ENCODE measurements around the gene WEE1. TPM values are rescaled to one million over a fixed set of nuclear protein-coding genes. Genes with fewer than 3 reads are reported as not detected.

WEE1 gene
- total and polyA plus RNA-seq, 2 donors (not counting 3 experiments of a cell fraction or from before 2014, with no cell fraction given) = 19.2 to 42.8 TPM

DNA sequence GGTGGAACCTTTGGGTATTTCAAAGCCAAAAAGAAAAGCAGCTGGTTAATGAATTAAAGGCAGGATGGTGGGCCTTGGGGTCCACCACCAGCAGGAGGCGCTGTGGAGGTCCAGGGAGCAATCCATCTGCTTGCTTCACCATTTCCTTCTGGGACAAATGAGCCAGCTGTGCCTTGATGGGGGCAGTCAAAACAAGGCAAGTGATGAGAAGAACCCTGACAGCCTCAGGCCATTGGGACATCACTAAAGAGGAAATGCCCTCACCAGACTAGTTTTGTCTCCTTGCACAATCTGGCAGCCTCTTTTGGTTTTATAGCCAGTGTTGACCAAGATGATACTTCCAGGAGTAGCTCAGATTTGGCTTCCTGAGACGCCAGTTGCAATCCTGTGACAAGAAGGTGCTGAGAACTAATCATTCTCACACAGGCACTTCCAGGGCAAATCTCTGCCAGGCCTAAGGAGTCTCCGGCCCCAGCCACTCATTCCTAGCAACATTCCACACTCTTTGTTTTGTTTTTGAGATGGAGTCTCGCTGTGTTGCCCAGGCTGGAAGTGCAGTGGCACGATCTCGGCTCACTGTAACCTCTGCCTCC lies 38.2 kb upstream of the WEE1 start:
- H3K36me3 ChIP-seq (ENCODE audit: control insufficient read depth in 2 of 2, extremely low read depth in 1 of 2, insufficient read depth in 2 of 2, low read length in 2 of 2) = no peaks in the 10 kb centered on the region
- DNase-seq (ENCODE audit: low read depth, low spot score) (peak; percentile 66), FAIRE-seq (peak; percentile 85)
- no peak overlapping the region for H3K4me3 ChIP-seq (replicated peaks in 1 of 3; ENCODE audit: insufficient read depth in 1 of 3, low read depth in 1 of 3, low read length in 3 of 3)
- no TSS peak for BruUV-seq (replicated peaks)
- no peak overlapping the region for H3K27ac ChIP-seq (ENCODE audit: insufficient read depth, low read depth, low read length)
- H3K27me3 ChIP-seq (ENCODE audit: control insufficient read depth in 2 of 2, insufficient read depth in 2 of 2, low read length in 2 of 2) = no peaks in the 10 kb centered on the region
- POLR2A ChIA-PET = interaction anchor here (0.7 kb wide), 2 partner anchors 497 to 1952 kb away, joined by 3 to 6 read pairs; no protein-coding TSS in a partner anchor
- dilution Hi-C loops (cut with MboI; ENCODE audit: extremely low pct_ligation_motif_present, low sequenced_read_pairs) = no loop called here
- H3K9me3 ChIP-seq (replicated peaks; ENCODE audit: control insufficient read depth, insufficient read depth, low read length) = no peaks in the 10 kb centered on the region
- intact Hi-C loops (cut with micrococcal nuclease) = loop anchor here (1.0 to 2.0 kb wide), 3 partner anchors 18 to 78 kb away; partner anchors contain the start of gene WEE1
- peak overlapping the region; percentile 5 for H2AFZ ChIP-seq (ENCODE audit: low read depth, low read length)
- H3K9ac ChIP-seq (replicated peaks; ENCODE audit: extremely low read depth, insufficient read depth, low read length) = no peak overlapping the region
- H3K4me1 ChIP-seq (ENCODE audit: control insufficient read depth, extremely low read depth, insufficient read depth, low read length) = no peaks in the 10 kb centered on the region
- H4K20me1 ChIP-seq (replicated peaks; ENCODE audit: control insufficient read depth, extremely low read depth, insufficient read depth, low read length) = no peaks in the 10 kb centered on the region
- no peak overlapping the region for H3K4me2 ChIP-seq (ENCODE audit: insufficient read depth, low read length)
- TF ChIP-seq, protein P1, sequence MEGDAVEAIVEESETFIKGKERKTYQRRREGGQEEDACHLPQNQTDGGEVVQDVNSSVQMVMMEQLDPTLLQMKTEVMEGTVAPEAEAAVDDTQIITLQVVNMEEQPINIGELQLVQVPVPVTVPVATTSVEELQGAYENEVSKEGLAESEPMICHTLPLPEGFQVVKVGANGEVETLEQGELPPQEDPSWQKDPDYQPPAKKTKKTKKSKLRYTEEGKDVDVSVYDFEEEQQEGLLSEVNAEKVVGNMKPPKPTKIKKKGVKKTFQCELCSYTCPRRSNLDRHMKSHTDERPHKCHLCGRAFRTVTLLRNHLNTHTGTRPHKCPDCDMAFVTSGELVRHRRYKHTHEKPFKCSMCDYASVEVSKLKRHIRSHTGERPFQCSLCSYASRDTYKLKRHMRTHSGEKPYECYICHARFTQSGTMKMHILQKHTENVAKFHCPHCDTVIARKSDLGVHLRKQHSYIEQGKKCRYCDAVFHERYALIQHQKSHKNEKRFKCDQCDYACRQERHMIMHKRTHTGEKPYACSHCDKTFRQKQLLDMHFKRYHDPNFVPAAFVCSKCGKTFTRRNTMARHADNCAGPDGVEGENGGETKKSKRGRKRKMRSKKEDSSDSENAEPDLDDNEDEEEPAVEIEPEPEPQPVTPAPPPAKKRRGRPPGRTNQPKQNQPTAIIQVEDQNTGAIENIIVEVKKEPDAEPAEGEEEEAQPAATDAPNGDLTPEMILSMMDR (IDR thresholded peaks at IDR 0.05; ENCODE audit: extremely low read depth in 1 of 2, insufficient read depth in 1 of 2, low read depth in 1 of 2, low read length in 2 of 2) = peak; percentile 83 to 90
- no peak for TF ChIP-seq FOS (IDR thresholded peaks at IDR 0.05; ENCODE audit: borderline replicate concordance, insufficient read depth, low read length)
- CTCF ChIA-PET = interaction anchor here (0.6 to 3.0 kb wide), 32 partner anchors 10 to 774 kb away, joined by 3 to 62 read pairs (median 4); partner anchors contain the start of gene WEE1
- H3K9me1 ChIP-seq (replicated peaks; ENCODE audit: control insufficient read depth, extremely low read depth, insufficient read depth, low read length) = no peaks in the 10 kb centered on the region
- no peaks in the 10 kb centered on the region for H3K79me2 ChIP-seq (ENCODE audit: control insufficient read depth, insufficient read depth, low read length)

GRCh38 chr11:9538548-9538947 lies 34.9 kb upstream of the WEE1 start:
- no TSS peak for BruUV-seq (replicated peaks)
- Histone ChIP-seq H3K9ac (replicated peaks; ENCODE audit: extremely low read depth, insufficient read depth, low read length) (no peak overlapping the region), H3K79me2 (ENCODE audit: control insufficient read depth, insufficient read depth, low read length) (no peaks in the 10 kb centered on the region), H3K9me3 (replicated peaks; ENCODE audit: control insufficient read depth, insufficient read depth, low read length) (no peaks in the 10 kb centered on the region), H3K4me1 (ENCODE audit: control insufficient read depth, extremely low read depth, insufficient read depth, low read length) (no peaks in the 10 kb centered on the region), H3K27ac (ENCODE audit: insufficient read depth, low read depth, low read length) (no peak overlapping the region), H3K4me2 (ENCODE audit: insufficient read depth, low read length) (no peak overlapping the region), H3K4me3 (replicated peaks in 1 of 3; ENCODE audit: insufficient read depth in 1 of 3, low read depth in 1 of 3, low read length in 3 of 3) (no peak overlapping the region), H3K27me3 (ENCODE audit: control insufficient read depth in 2 of 2, insufficient read depth in 2 of 2, low read length in 2 of 2) (no peaks in the 10 kb centered on the region), H4K20me1 (replicated peaks; ENCODE audit: control insufficient read depth, extremely low read depth, insufficient read depth, low read length) (no peaks in the 10 kb centered on the region), H3K36me3 (ENCODE audit: control insufficient read depth in 2 of 2, extremely low read depth in 1 of 2, insufficient read depth in 2 of 2, low read length in 2 of 2) (no peaks in the 10 kb centered on the region), H3K9me1 (replicated peaks; ENCODE audit: control insufficient read depth, extremely low read depth, insufficient read depth, low read length) (no peaks in the 10 kb centered on the region), H2AFZ (ENCODE audit: low read depth, low read length) (no peak overlapping the region)
- TF ChIP-seq EZH2 (IDR thresholded peaks at IDR 0.05; ENCODE audit: borderline replicate concordance, low read depth, low read length, severe bottlenecking) (no peak), MYC (IDR thresholded peaks at IDR 0.05; ENCODE audit: low read depth, low read length) (no peak), POLR2AphosphoS5 (IDR thresholded peaks at IDR 0.05; ENCODE audit: insufficient read depth, low read depth, low read length) (no peak), GATA2 (IDR thresholded peaks at IDR 0.05; ENCODE audit: insufficient read depth, insufficient read length, low read depth, low read length) (no peak), JUN (IDR thresholded peaks at IDR 0.05; ENCODE audit: borderline replicate concordance, insufficient read depth, insufficient read length, low read depth) (no peak), FOS (IDR thresholded peaks at IDR 0.05; ENCODE audit: borderline replicate concordance, insufficient read depth, low read length) (no peak), POLR2A (IDR thresholded peaks at IDR 0.05; ENCODE audit: low read depth, low read length) (no peak)
- TF ChIP-seq, protein P1 (IDR thresholded peaks at IDR 0.05; ENCODE audit: extremely low read depth in 1 of 2, insufficient read depth in 1 of 2, low read depth in 1 of 2, low read length in 2 of 2) = no peak
- TF ChIP-seq, protein P2, sequence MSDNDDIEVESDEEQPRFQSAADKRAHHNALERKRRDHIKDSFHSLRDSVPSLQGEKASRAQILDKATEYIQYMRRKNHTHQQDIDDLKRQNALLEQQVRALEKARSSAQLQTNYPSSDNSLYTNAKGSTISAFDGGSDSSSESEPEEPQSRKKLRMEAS (IDR thresholded peaks at IDR 0.05; ENCODE audit: insufficient read depth, insufficient read length) = no peak
- dilution Hi-C loops (cut with MboI; ENCODE audit: extremely low pct_ligation_motif_present, low sequenced_read_pairs) = no loop called here
- no peak for FAIRE-seq
- no peak for DNase-seq (ENCODE audit: low read depth, low spot score)
- POLR2A ChIA-PET = no interaction called here
- intact Hi-C loops (cut with micrococcal nuclease) = no loop called here
- CTCF ChIA-PET = interaction anchor here (0.9 to 2.5 kb wide), 3 partner anchors 12 to 32 kb away, joined by 3 to 7 read pairs (median 6); no protein-coding TSS in a partner anchor
